Endothelial cell of umbilical vein (primary cell): ENCODE results near the gene UBA6. TPM values are rescaled to one million over a fixed set of nuclear protein-coding genes. Genes with fewer than 3 reads are reported as not detected.

Experiments used
- BruUV-seq: library from RNA; stranded (reverse); fragments of 400-500 nt; replicated peaks from 2 replicates; lab custom pipeline; 2021; lab: Mats Ljungman, UMichigan
- CTCF ChIA-PET: fragments of 300-600, 350-600 bp; sonication (Branson Sonifier 250); formaldehyde crosslinking; loops from one replicate; lab custom pipeline; 2021; ENCODE audit warnings: antibody characterized with exemption, inconsistent platforms; lab: Charles Lee
- POLR2A ChIA-PET: fragments of 300-600, 350-600 bp; sonication (Branson Sonifier 250); formaldehyde crosslinking; loops from one replicate; lab custom pipeline; 2021; ENCODE audit warnings: antibody characterized with exemption, inconsistent platforms; lab: Charles Lee
- DNase-seq: peaks from one replicate; pipeline ENCODE4 v3.0.0-alpha.2; 2011; ENCODE audit warnings: low read depth, low spot score
- FAIRE-seq: peaks from 2 replicates; lab custom pipeline; 2011; peaks lifted over from hg19 to GRCh38; lab: Jason Lieb, UNC
- H2AFZ ChIP-seq: 2 replicates; pipeline ENCODE4 v1.6.0; 2012; ENCODE audit warnings: low read depth, low read length, control low read depth, inconsistent platforms
- H3K27ac ChIP-seq: 2 replicates; pipeline ENCODE4 v1.5.1; 2011; ENCODE audit warnings: low read depth, mild to moderate bottlenecking, control low read depth, low read length, moderate library complexity; ENCODE audit not compliant: insufficient read depth
- H3K27me3 ChIP-seq, 2 experiments: 2 replicates each; pipeline versions ENCODE4 v1.6.0 to v1.6.1; 2011; ENCODE audit warnings: low read length in 2 of 2, mixed read lengths in 1 of 2; ENCODE audit not compliant: control insufficient read depth in 2 of 2, insufficient read depth in 2 of 2
- H3K36me3 ChIP-seq, 2 experiments: 2 replicates in 1 of 2; 3 replicates in 1 of 2; pipeline ENCODE4 v1.5.1; 2011; ENCODE audit warnings: low read length in 2 of 2, mild to moderate bottlenecking in 1 of 2, moderate library complexity in 1 of 2; ENCODE audit not compliant: control insufficient read depth in 2 of 2, insufficient read depth in 2 of 2; ENCODE audit errors: extremely low read depth in 1 of 2
- H3K4me1 ChIP-seq: 3 replicates; pipeline ENCODE4 v1.5.1; 2011; ENCODE audit warnings: mild to moderate bottlenecking, low read length; ENCODE audit not compliant: control insufficient read depth, insufficient read depth; ENCODE audit errors: extremely low read depth
- H3K4me2 ChIP-seq: 2 replicates; pipeline ENCODE4 v1.6.1; 2011; ENCODE audit warnings: low read length, control low read depth, mixed read lengths; ENCODE audit not compliant: insufficient read depth
- H3K4me3 ChIP-seq, 3 experiments: fragments of 200-600 bp in 1 of 3; sonication (generic), shearing (Covaris generic) in 1 of 3; replicated peaks in 1 of 3; 2 replicates each; pipeline ENCODE4 v1.5.1; 2011 to 2016; ENCODE audit warnings: control low read depth in 3 of 3, low read length in 3 of 3, mild to moderate bottlenecking in 2 of 3, inconsistent platforms in 1 of 3, low read depth in 1 of 3, moderate library complexity in 1 of 3; ENCODE audit not compliant: insufficient read depth in 1 of 3
- H3K79me2 ChIP-seq: 2 replicates; pipeline ENCODE4 v1.6.0; 2012; ENCODE audit warnings: low read length, inconsistent platforms; ENCODE audit not compliant: control insufficient read depth, insufficient read depth
- H3K9ac ChIP-seq: replicated peaks from 2 replicates; pipeline ENCODE3; 2011; ENCODE audit warnings: low read length, control low read depth; ENCODE audit not compliant: insufficient read depth; ENCODE audit errors: extremely low read depth
- H3K9me1 ChIP-seq: replicated peaks from 3 replicates; pipeline ENCODE4 v1.6.0; 2011; ENCODE audit warnings: mild to moderate bottlenecking, low read length; ENCODE audit not compliant: control insufficient read depth, insufficient read depth; ENCODE audit errors: extremely low read depth
- H3K9me3 ChIP-seq: replicated peaks from 2 replicates; pipeline ENCODE4 v1.5.1; 2012; ENCODE audit warnings: low read length, inconsistent platforms; ENCODE audit not compliant: control insufficient read depth, insufficient read depth
- H4K20me1 ChIP-seq: replicated peaks from 2 replicates; pipeline ENCODE3; 2011; ENCODE audit warnings: mild to moderate bottlenecking, low read length; ENCODE audit not compliant: control insufficient read depth, insufficient read depth; ENCODE audit errors: extremely low read depth
- CTCF ChIP-seq, 2 donors: IDR thresholded peaks; 1 replicate in 1 of 2; 2 replicates in 1 of 2; pipeline ENCODE4 v1.5.1; 2011; ENCODE audit warnings: low read length in 2 of 2, mild to moderate bottlenecking in 2 of 2, moderate library complexity in 2 of 2, control low read depth in 1 of 2, inconsistent platforms in 1 of 2, low read depth in 1 of 2; ENCODE audit not compliant: insufficient read depth in 1 of 2; ENCODE audit errors: extremely low read depth in 1 of 2
- EZH2 ChIP-seq: IDR thresholded peaks from 2 replicates; pipeline ENCODE4 v1.6.1; 2012; ENCODE audit warnings: borderline replicate concordance, low read depth, mild to moderate bottlenecking, moderate library complexity, low read length, inconsistent platforms; ENCODE audit not compliant: severe bottlenecking
- FOS ChIP-seq: IDR thresholded peaks from 2 replicates; pipeline ENCODE4 v1.6.1; 2011; ENCODE audit warnings: mild to moderate bottlenecking, low read length, moderate library complexity, borderline replicate concordance; ENCODE audit not compliant: insufficient read depth
- GATA2 ChIP-seq: IDR thresholded peaks from 2 replicates; pipeline ENCODE4 v1.7.0; 2011; ENCODE audit warnings: low read depth, mild to moderate bottlenecking, moderate library complexity, mixed read lengths, low read length; ENCODE audit not compliant: insufficient read length, insufficient read depth
- JUN ChIP-seq: IDR thresholded peaks from 2 replicates; pipeline ENCODE4 v1.6.1; 2011; ENCODE audit warnings: borderline replicate concordance, low read depth; ENCODE audit not compliant: insufficient read length, insufficient read depth
- MAX ChIP-seq: IDR thresholded peaks from 2 replicates; pipeline ENCODE4 v1.6.1; 2011; ENCODE audit not compliant: insufficient read depth, insufficient read length
- MYC ChIP-seq: IDR thresholded peaks from one replicate; pipeline ENCODE4 v1.6.1; 2011; ENCODE audit warnings: mild to moderate bottlenecking, low read depth, low read length
- POLR2A ChIP-seq: IDR thresholded peaks from 2 replicates; pipeline ENCODE4 v1.6.1; 2012; ENCODE audit warnings: low read depth, mild to moderate bottlenecking, control low read depth, low read length
- POLR2AphosphoS5 ChIP-seq: IDR thresholded peaks from 2 replicates; pipeline ENCODE4 v1.6.1; 2012; ENCODE audit warnings: low read depth, mild to moderate bottlenecking, control low read depth, low read length, moderate library complexity; ENCODE audit not compliant: insufficient read depth
- dilution Hi-C: fragments of 300-500 bp; cut with MboI; formaldehyde crosslinking; loops from one replicate; pipeline ENCODE4 v1.15.0; 2019; ENCODE audit warnings: low sequenced_read_pairs; ENCODE audit not compliant: extremely low pct_ligation_motif_present
- intact Hi-C: fragments of 100-400 bp; cut with micrococcal nuclease; formaldehyde crosslinking; loops from one replicate; pipeline ENCODE4 v1.10.0; 2022
- polyA plus RNA-seq, 4 experiments: library from polyadenylated mRNA; depleted of rRNA in 3 of 4; stranded (reverse) in 3 of 4; unstranded in 1 of 4; fragments of >200 nt; gene quantifications; 2 replicates each; pipeline versions ENCODE4 v1.2.1 to v1.2.3, GENCODE V29; 2011 to 2012; ENCODE audit warnings: missing spikeins in 1 of 4
- total RNA-seq: library from RNA; stranded (reverse); gene quantifications from 2 replicates; pipeline ENCODE4 v1.2.3, GENCODE V29; 2021

Gene UBA6
- total and polyA plus RNA-seq, 2 donors (not counting 3 experiments of a cell fraction or from before 2014, with no cell fraction given): 30.9 to 96.4 TPM

GRCh38 chr4:67721770-67722597, 21.0 kb upstream of the UBA6 start:
- intact Hi-C loops: no loop called here
- Histone ChIP-seq H3K4me3 (no peak overlapping the region), H3K36me3 (no peaks in the 10 kb centered on the region), H3K27ac (peak overlapping the region; percentile 16), H4K20me1 (no peaks in the 10 kb centered on the region), H3K79me2 (no peaks in the 10 kb centered on the region), H3K27me3 (no peaks in the 10 kb centered on the region), H3K9me1 (no peaks in the 10 kb centered on the region), H2AFZ (no peak overlapping the region), H3K4me1 (peaks cover 5% of the 10 kb centered on the region), H3K9me3 (no peaks in the 10 kb centered on the region), H3K4me2 (no peak overlapping the region), H3K9ac (no peak overlapping the region)
- FAIRE-seq (peak; percentile 85), DNase-seq (peak; percentile 29)
- dilution Hi-C loops: no loop called here
- ChIA-PET POLR2A (no interaction called here), CTCF (interaction anchor here (1.0 to 6.0 kb wide), 3 partner anchors 21 to 25 kb away, joined by 3 to 27 read pairs (median 8); partner anchors contain the start of gene UBA6)
- TF ChIP-seq GATA2 (peak; percentile 75), CTCF (IDR thresholded peaks at IDR 0.05; ENCODE audit: extremely low read depth in 1 of 2, insufficient read depth in 1 of 2, low read depth in 1 of 2, low read length in 2 of 2) (no peak), POLR2A (no peak), MAX (no peak), MYC (no peak), JUN (peak; percentile 47), POLR2AphosphoS5 (peak; percentile 31), FOS (peak; percentile 61), EZH2 (no peak)
- BruUV-seq: no TSS peak
